Stimulated activated CD4-positive, alpha-beta T cell treated with anti-CD3 and anti-CD28 coated beads, Interleukin-1b, Interleukin-23, amount 100 ng/mL, for 24 hours (primary cell): ENCODE results near the gene MFGE8.

Experiments
- DNase-seq, 4 experiments: peaks; one replicate each; pipeline ENCODE4 v3.0.0-alpha.2; 2020; ENCODE audit warnings: low read depth in 4 of 4, low spot score in 1 of 4

The MFGE8 gene

DNA sequence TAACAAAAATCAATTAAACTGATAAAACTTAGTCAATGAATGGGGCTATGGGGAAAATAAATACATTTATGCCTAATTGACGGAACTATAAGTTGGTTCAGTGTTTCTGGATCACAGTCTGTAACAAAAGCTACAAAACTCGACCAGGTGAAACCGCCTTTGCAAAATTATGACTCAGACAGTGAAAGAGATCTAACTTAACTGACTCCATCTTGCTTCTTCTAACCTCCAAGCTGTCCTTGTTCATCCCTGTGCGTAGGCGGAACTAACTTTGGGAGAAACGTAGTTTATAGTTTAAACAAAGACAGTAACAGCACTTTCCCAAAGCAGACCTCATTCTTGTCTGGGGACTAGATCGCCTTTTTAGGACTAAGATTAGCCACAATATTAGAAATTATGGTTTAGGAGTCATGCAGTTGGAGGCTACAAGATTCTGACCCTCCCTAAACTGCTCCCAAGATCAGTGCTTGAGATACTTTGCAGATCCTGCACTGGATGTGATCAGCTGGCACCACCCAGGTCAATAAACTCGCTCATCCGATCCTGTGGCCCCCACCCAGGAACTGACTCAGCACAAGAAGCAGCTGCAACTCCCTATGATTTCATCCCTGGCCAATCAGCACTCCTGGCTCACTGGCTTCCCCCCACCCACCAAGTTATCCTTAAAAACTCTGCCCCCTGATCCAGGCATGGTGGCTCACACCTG is 7.2 kb upstream of the MFGE8 start:
- DNase-seq: no peak

DNA sequence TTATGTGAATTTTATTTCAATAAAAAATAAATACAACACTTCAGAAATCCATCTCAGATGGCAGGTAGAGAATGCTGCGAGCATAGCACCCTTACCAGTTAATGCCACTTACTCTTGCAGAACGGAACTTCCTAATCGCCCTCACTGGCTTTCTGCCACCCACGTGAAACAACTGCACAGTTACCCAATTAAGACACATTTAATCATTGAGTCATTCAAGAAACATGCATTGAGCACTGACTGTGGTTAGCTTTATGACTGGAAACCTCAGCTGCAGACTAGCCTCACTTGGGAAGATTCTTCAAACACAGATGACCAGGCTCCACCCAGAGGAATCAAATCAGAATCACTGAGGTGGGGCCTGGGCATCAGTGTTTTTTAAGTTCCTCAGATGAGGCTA is 5.6 kb upstream of the MFGE8 start:
- DNase-seq: no peak

DNA sequence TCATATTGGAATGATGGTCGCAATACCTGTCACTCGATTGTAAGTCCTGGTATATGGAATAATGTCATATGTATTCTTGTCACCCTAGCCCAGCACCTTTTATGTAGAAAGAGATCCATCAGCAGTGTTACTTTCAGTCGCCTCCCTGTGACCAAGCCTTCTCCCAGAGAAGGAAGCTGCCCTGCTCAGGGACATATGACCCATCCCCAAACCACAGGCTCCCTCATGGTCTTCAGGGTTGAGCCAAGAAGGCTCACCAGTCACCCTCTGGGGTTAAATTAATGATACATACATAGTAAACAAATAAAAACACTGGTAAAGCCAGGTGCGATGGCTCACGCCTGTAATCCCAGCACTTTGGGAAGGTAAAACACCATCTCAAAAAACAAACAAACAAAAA is 4.6 kb upstream of the MFGE8 start:
- DNase-seq: no peak

DNA sequence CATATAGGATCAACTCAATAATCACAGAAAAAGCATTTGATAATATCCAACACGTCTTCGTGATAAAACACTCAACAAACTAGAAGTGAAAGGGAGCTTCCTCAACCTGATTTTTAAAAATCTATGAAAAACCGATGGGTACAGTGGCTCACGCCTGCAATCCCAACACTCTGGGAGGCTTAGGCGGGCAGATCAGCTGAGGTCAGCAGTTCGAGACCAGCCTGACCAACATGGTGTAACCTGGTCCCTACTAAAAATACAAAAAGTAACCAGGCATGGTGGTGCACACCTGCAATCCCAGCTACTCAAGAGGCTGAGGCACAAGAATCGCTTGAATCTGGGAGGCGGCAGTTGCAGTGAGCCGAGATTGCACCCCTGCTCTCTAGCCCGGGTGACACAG is 2.2 kb upstream of the MFGE8 start:
- no peak for DNase-seq

- DNase-seq: no peak
Measured at GRCh38 chr15:88913850-88914169, 631 bp upstream of the MFGE8 start.

GRCh38 chr15:88912500-88912921 is 668 bp downstream of the MFGE8 start:
- DNase-seq: no peak

DNA sequence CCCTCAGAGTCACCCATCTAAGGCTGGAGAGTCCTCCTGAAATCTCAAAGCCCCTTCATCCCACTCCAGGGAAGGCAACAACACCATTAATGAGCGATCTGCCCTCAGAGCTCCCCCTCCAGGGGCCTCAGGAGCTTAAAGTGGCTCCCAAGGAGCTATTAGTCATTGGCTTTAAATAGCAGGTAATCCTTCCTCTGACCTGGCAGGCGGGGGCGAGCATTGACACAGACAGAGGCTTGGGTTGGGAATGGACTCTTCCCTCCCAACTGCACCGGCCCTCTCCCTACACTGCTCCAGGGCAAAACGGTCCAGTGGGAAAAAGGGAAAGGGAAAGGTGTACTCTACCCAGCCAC is 1.4 kb downstream of the MFGE8 start:
- no peak for DNase-seq

DNA sequence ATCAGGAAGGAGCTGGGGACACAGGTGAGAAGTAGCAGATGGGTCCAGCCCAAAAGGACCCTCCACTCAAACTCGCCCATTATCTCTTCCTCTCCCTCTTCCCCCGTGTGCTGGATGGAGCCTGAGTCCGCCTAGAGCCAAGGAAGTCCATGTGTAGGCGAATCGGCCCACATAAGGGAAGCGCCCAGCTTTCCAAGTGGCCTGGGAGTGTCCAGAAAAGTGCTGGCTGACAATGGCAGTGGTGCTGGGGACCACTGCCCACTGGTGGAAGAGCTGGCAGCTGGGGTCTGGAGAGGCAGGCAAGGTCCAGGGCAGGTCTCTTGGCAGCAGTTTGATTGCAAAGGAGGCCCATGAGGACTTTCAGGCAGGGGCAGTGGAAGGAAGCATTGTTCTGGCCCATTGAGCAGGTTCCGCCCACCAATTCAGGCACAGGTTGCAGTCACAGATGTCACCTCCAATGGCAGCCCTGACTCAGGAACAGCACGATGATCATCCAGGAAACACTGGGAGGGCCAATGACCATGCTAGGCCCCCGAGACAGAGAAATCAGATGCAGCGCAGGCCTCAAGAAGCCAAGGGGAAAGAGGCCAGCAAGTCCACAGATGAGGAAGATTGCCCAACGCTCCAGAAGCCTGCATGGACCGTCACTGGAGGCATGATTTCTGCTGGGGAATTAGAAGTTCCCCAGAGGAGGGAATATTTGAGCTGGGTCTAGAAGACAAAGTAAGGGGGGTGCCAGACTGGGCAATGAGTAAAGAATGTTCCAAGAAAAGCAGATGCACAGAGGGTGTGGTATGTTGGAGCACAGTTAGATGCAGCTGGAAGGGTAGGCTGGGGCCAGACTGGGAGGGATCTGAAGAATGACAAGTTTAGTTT is 3.0 kb downstream of the MFGE8 start:
- no peak for DNase-seq

DNA sequence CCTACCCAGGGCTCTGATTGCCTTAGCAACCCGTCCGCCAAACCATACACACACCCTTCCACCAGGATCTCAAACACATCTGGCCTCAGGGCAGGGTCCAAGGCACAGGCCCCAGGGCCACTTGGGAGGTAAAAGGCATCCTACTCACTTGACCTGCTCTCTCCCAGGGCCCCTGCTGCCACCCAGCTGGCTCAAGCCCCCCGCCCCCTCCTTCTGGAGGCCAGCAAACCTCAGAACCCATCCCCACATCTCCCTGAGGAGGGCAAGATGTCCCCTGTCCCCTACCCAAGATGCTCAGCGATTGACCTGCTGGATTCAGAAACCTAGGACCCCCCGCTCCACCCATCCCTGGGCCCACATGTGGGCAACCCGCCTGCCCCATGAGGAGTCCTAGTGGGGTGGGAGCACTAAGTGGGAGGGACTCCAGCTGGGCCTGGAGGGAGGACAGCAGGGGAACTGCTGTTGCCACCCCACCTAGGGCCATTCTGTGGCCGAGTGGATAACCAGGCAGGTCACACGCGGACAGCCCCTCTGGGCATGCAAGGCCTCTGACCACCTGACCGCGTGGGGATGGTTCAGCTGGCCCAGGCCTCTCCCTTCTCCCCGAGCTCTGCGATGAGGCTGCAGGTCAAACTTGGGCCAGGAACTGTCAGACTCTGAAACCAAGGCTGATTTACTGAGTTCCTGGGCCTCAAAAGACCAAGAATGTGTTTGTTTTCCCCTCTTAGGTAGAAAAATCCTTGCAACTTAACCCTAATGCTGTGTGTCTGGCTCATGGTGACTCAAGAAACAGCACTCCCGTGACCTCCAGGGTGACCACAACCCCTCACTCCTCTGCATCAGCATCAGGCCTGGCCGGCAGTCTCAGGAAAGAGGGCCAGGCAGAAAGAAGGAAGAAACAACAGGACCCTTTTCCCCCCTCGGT is 4.2 kb downstream of the MFGE8 start:
- no peak for DNase-seq

DNA sequence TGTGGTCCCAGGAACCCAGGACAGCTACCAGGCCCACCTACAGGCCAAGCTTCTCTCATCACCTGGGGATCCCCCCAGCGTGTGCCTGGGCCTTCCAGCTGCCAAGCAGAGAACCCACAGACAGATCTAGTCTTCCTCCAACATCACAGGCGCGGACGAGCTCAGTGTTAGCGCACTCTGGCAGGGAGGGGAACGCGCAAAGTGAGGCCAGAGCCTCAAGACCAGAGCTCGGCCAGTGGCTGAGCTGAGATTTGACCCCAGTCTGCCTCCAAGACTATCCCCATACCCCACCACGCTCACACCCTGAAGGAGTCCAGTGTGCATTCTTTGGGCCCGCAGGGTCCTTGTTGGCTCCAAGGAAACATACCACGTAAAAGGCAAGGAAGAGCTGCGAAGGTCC is 5.1 kb downstream of the MFGE8 start:
- no peak for DNase-seq

- DNase-seq: no peak
Measured at GRCh38 chr15:88907111-88907510, 6.1 kb downstream of the MFGE8 start.

DNA sequence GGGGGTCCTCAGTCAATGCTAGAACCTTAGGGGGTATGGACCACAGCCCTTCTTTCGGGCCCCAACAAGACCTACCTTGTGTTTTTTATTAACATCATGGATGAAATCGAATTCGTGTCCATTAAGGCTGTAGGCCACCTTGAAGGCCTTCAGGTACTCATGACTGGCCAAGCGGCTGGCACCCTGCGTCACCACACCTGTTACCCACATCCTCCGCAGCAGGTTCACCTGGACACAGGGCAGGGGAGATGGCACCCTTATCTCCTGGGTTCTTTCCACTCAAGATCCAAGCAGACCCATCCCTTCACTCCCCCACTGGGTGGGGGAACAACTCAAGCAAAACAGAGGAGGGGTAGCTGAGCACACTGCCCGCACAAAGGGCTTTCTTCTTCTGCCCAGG is 6.6 kb downstream of the MFGE8 start:
- DNase-seq: no peak

- no peak for DNase-seq
Measured at GRCh38 chr15:88906130-88906529, 7.0 kb downstream of the MFGE8 start.

GRCh38 chr15:88905576-88905975 is 7.6 kb downstream of the MFGE8 start:
- DNase-seq: no peak

DNA sequence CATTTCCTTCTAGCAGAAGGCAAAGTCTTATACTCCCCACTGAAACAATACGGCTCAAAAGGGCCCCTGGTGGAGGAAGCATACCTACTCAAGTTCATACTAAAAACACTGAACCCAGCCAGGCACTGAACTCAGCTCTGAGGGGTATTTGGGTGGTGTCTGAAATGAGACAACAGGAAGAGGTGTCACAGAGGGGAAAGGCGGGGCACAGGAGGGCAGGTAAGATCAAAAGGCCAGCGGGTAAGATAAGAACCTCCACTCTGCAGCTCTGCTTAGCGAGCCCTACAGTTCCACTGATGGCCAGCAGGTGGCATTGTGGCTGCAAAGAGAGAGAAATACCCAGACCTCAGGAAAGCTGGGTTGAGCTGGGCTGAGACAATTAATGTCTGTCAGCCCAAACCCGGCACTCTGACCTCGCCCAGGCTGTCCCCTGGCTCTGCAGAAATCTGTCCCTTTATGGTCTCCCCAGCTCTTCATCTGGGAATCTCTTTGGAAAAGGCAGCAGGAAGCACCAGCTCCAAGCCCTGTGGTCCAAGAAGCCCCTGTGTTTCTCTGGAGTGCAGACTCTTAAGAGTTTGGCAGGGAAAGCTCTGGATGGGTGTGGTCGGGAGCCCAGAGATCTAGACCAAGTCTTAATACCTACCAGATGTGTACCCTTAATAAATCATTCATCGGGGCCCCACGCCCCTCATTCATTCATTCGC is 8.4 kb downstream of the MFGE8 start:
- peak; percentile 65 to 87 (median 78) for DNase-seq

DNA sequence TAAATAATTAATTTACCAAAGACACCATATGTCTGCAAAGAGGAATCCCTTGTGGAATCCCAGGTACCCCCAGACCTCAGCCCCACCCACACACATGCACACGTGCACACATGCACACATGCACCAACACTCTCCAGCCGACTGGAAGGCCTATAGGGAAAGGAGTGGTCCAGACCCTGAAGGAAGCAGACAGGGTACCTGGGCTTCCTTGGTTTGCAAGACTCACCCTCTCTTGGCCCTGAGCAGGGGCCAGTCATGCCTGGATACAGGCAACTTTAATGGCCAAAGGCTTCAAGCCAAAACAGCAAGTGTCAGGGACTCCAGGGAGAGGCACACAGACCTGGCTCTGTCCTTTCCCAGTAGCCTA is 8.9 kb downstream of the MFGE8 start:
- no peak for DNase-seq

DNA sequence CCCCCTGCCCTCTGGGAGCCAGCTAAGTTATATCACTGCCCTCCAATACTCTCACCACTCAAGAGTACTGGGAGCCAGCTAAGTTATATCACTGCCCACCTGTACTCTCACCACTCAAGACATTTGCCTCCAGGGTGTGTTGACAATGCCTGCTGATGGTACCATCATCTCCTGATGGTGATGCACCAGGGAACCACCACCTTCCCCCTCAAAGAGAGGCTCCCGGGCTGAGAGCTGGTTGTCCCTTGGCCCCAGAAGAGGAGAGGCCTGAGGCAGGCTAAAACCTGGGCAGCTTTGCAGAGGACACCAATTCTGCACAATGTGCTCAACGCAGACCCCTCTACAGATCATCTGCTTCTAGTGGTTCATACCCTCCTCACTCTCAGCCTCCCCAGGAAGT is 10.3 kb downstream of the MFGE8 start:
- DNase-seq: no peak

DNA sequence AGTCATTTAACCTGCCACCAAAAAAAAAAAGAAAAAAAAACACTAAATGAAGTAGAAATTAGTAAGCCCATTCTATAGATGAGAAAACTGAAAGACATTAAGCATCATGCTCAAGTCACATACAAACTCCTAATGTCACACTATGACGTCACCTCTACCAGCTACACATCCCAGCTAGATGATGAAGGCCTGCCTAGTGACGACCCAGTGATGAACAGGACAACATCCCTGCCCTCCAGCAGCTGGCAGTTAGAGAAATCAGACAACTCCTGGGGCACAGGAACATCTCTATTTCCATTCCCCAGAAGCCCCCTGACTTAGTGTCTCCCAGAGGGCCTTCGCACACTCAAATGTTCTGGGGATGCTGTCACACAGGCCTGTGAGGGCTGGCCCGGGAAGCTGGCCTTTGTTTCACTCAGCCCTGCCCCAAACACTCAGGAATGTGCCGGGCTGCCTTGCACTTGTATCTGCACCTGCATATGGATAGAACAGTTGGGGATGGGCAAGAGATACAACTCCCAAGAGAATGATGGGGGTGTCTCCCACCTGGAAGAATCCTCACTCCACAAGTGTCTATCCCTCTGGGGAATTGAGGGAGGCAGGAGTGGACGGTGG is 10.9 kb downstream of the MFGE8 start:
- DNase-seq: no peak

DNA sequence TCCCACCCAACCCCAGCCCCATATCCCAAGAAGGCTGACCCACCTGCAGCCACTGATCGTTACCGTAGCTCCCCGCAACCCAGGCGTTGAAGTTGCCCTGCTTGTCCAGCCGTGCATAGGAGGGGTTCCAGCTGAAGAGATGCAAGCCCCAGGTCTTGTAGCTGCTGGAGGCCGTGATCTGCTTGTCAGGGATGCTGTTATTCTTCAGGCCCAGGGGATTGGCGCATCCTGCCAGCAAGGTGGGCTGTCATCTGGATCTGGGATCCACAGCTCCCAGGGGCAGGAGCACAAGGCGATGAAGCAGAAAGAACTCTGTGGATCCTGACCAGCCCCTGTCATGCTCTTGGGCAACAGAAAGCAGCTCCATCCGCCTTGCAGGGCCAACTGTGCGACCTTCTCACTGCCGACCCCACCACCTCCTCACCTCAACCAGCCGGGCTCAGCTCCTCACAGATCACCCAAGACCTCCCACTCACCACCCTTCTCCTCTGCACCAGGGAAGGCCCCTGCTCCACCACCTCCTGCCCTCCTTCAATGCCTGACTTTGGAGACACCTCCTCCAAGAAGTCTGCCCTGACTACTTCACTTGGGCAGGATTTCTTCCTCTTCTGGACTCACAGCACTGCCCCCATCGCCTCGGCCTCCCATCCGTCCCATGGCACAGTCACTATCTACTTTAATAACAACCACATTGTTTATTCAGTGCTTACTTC is 11.5 kb downstream of the MFGE8 start:
- DNase-seq: no peak

DNA sequence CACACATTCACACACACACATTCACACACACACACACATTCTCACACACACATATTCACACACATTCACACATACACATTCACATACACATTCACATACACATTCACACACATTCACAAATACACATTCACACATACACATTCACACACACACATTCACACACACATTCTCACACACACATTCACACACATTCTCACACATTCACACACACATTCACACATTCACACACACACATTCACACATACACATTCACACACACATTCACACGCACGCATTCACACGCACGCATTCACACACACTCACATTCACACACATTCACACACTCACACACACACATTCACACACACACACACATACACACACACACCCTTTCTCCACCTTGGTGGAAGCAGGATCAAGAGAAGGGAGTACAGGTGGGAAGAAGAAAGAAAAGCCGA is 12.2 kb downstream of the MFGE8 start:
- DNase-seq: no peak
